ENCODE measurements around the gene DDX41. TPM values are rescaled to one million over a fixed set of nuclear protein-coding genes. Genes with fewer than 3 reads are reported as not detected.
A peak's percentile ranks its signal among the peaks of the same experiment; 100 is the strongest.

Gene DDX41
- total RNA-seq, 1 experiment from 2014 or later: 133 TPM

- Histone ChIP-seq H2BK120ac (ENCODE audit: low read depth, low read length, poor library complexity, severe bottlenecking) (no peak overlapping the region), H3K23me2 (ENCODE audit: insufficient read length, low read depth, low read length, poor library complexity, severe bottlenecking) (peaks cover 4% of the 10 kb centered on the region), H3K23ac (ENCODE audit: insufficient read length, low read depth, low read length) (no peak overlapping the region), H3K9me3 (ENCODE audit: control insufficient read depth, low read depth, low read length) (no peaks in the 10 kb centered on the region), H3K9ac (ENCODE audit: extremely low read depth, insufficient read length, low read length) (no peak overlapping the region), H2AK5ac (ENCODE audit: insufficient read length, low read length) (no peak overlapping the region), H3K4ac (ENCODE audit: low read depth, low read length) (no peak overlapping the region), H3K4me2 (ENCODE audit: insufficient read depth, insufficient read length, low read length) (peak overlapping the region; percentile 61), H3K56ac (ENCODE audit: insufficient read length, low read depth, low read length) (no peak overlapping the region), H2AFZ (ENCODE audit: low read length) (no peak overlapping the region), H4K8ac (replicated peaks; ENCODE audit: insufficient read length, low read depth, low read length) (no peak overlapping the region), H2BK12ac (ENCODE audit: insufficient read length, low read depth, low read length) (no peak overlapping the region), H2BK5ac (ENCODE audit: insufficient read length, low read length) (no peak overlapping the region), H3K14ac (ENCODE audit: insufficient read depth, low read length) (peak overlapping the region; percentile 18; the same call in 1 of the 2 replicates), H3K79me1 (ENCODE audit: insufficient read depth, low read depth, low read length, poor library complexity, severe bottlenecking) (peaks cover 10% of the 10 kb centered on the region), H4K20me1 (ENCODE audit: control insufficient read depth, insufficient read depth, insufficient read length) (no peaks in the 10 kb centered on the region), H3K27me3 (ENCODE audit: insufficient read depth, low read length) (no peaks in the 10 kb centered on the region), H3K27ac (ENCODE audit: insufficient read length, low read depth, low read length) (no peak overlapping the region), H2BK15ac (ENCODE audit: low read depth, low read length) (no peak overlapping the region), H4K91ac (ENCODE audit: insufficient read length, low read depth, low read length) (no peak overlapping the region), H3K4me1 (ENCODE audit: insufficient read depth, low read length) (peaks cover 24% of the 10 kb centered on the region; the same call in 1 of the 2 replicates), H4K5ac (ENCODE audit: insufficient read length, low read depth, low read length) (no peak overlapping the region), H3K79me2 (ENCODE audit: insufficient read depth, low read length) (peaks cover 26% of the 10 kb centered on the region; the same call in 1 of the 2 replicates), H3T11ph (ENCODE audit: low read length) (no peak overlapping the region), H3K18ac (ENCODE audit: insufficient read length, low read depth, low read length) (no peak overlapping the region), H2BK20ac (ENCODE audit: low read depth, low read length, poor library complexity, severe bottlenecking) (no peak overlapping the region)
- H3K36me3 Mint-ChIP-seq (ENCODE audit: insufficient read depth in 1 of 3, low read depth in 3 of 3): peaks cover 19 to 35% (median 34%) of the 10 kb centered on the region in 3 experiments; a peak in 6 of 7 replicates
- WGBS (ENCODE audit: extremely low coverage, insufficient read length, low lambda C conversion rate): no CpG with 5 or more reads among the region's 7 CpGs
- no peak for DNase-seq
- H3K27me3 Mint-ChIP-seq (ENCODE audit: low read depth): no peaks in the 10 kb centered on the region; the same call in 1 of the 2 replicates
- peaks cover 44 to 64% of the 10 kb centered on the region in 2 experiments for H3K4me1 Mint-ChIP-seq
- no peaks in the 10 kb centered on the region for H3K9me3 Mint-ChIP-seq
- peak overlapping the region; percentile 32 to 86 (median 70); a peak in 5 of 7 replicates for H3K27ac Mint-ChIP-seq
- no peak for TF ChIP-seq CTCF (conservative IDR thresholded peaks at IDR 0.05)
- peak overlapping the region; percentile 59 to 81 for H3K4me3 Mint-ChIP-seq
These were observed 42.7 kb downstream of the DDX41 start for GRCh38 chr5:177474002-177474476.

Measured in H9 (cell line).